HepG2 (cell line): ENCODE measurements around the gene ABHD17C. TPM values are rescaled to one million over a fixed set of nuclear protein-coding genes. Genes with fewer than 3 reads are reported as not detected.

ENCODE experiments used
- ATF7-NPFF ChIP-seq: sonication (generic); formaldehyde crosslinking; IDR thresholded peaks from 2 replicates; pipeline ENCODE4 v1.8.1; 2023; ENCODE audit warnings: mild to moderate bottlenecking, low read depth, missing genetic modification reagents, moderate library complexity
- JUN ChIP-seq: sonication (generic); formaldehyde crosslinking; IDR thresholded peaks from 2 replicates; pipeline ENCODE4 v1.4.0; 2020; ENCODE audit warnings: mild to moderate bottlenecking, missing genetic modification reagents
- NAIF1 ChIP-seq: sonication (generic); formaldehyde crosslinking; IDR thresholded peaks from 2 replicates; pipeline ENCODE4 v1.5.0; 2020; ENCODE audit warnings: mild to moderate bottlenecking, missing genetic modification reagents, borderline replicate concordance
- NR1H2 ChIP-seq: sonication (generic); formaldehyde crosslinking; IDR thresholded peaks from 2 replicates; pipeline ENCODE4 v1.8.1; 2022; ENCODE audit warnings: low read depth, missing genetic modification reagents, borderline replicate concordance
- POLR2A ChIP-seq, 2 experiments: IDR thresholded peaks; 2 replicates each; pipeline ENCODE4 v1.6.1; 2011; ENCODE audit warnings: low read depth in 2 of 2, low read length in 2 of 2, mild to moderate bottlenecking in 1 of 2, moderate library complexity in 1 of 2; ENCODE audit not compliant: insufficient read depth in 1 of 2
- SRSF9 ChIP-seq: fragments of 200-400 bp; formaldehyde crosslinking; IDR thresholded peaks from 2 replicates; pipeline ENCODE4 v1.6.1; 2018; ENCODE audit warnings: borderline replicate concordance, mild to moderate bottlenecking, low read depth, low read length; ENCODE audit not compliant: insufficient read depth, poor library complexity, severe bottlenecking
- TBP ChIP-seq: sonication (generic); formaldehyde crosslinking; IDR thresholded peaks from 2 replicates; pipeline ENCODE4 v1.5.0; 2020; ENCODE audit warnings: missing genetic modification reagents
- YEATS4 ChIP-seq: sonication (generic); formaldehyde crosslinking; IDR thresholded peaks from 2 replicates; pipeline ENCODE4 v1.4.0; 2020; ENCODE audit warnings: missing genetic modification reagents, borderline replicate concordance
- ZBTB20 ChIP-seq: sonication (generic); formaldehyde crosslinking; IDR thresholded peaks from 2 replicates; pipeline ENCODE4 v1.8.1; 2023; ENCODE audit warnings: missing genetic modification reagents, low read depth, mild to moderate bottlenecking, borderline replicate concordance
- ZFP36L2 ChIP-seq: sonication (generic); formaldehyde crosslinking; IDR thresholded peaks from 2 replicates; pipeline ENCODE4 v1.4.0; 2020; ENCODE audit warnings: missing genetic modification reagents
- ZFYVE20 ChIP-seq: sonication (generic); formaldehyde crosslinking; IDR thresholded peaks from 2 replicates; pipeline ENCODE4 v1.8.0; 2023; ENCODE audit warnings: low read depth, mild to moderate bottlenecking, moderate library complexity, missing genetic modification reagents, borderline replicate concordance
- ZNF160 ChIP-seq: sonication (generic); formaldehyde crosslinking; IDR thresholded peaks from 2 replicates; pipeline ENCODE4 v1.8.0; 2022; ENCODE audit warnings: mild to moderate bottlenecking, inconsistent platforms, missing genetic modification reagents
- ZNF207 ChIP-seq: fragments of 450-650 bp; IDR thresholded peaks from 2 replicates; pipeline ENCODE4 v1.6.1; 2016; ENCODE audit warnings: antibody characterized with exemption, borderline replicate concordance
- ZNF224 ChIP-seq: sonication (generic); formaldehyde crosslinking; IDR thresholded peaks from 2 replicates; pipeline ENCODE4 v1.5.0; 2020; ENCODE audit warnings: mild to moderate bottlenecking, missing genetic modification reagents
- ZNF44 ChIP-seq: sonication (generic); formaldehyde crosslinking; IDR thresholded peaks from 2 replicates; pipeline ENCODE4 v1.5.1; 2020; ENCODE audit warnings: mild to moderate bottlenecking, missing genetic modification reagents
- ZNF570 ChIP-seq: sonication (generic); formaldehyde crosslinking; IDR thresholded peaks from 2 replicates; pipeline ENCODE4 v1.4.0; 2020; ENCODE audit warnings: mild to moderate bottlenecking, missing genetic modification reagents, borderline replicate concordance
- ZNF772 ChIP-seq: sonication (generic); formaldehyde crosslinking; IDR thresholded peaks from 2 replicates; pipeline ENCODE4 v1.5.0; 2020; ENCODE audit warnings: mild to moderate bottlenecking, missing genetic modification reagents
- polyA plus RNA-seq, 8 experiments: library from polyadenylated mRNA; depleted of rRNA in 3 of 8; stranded (reverse) in 7 of 8; unstranded in 1 of 8; fragments of >200 nt; fragmentation: Illumina TruSeq in 4 of 8; extraction: Trizol in 4 of 8; gene quantifications; 2 replicates each; pipeline versions ENCODE4 v1.2.1 to v1.2.3, GENCODE V29; 2011 to 2016; ENCODE audit warnings: low read depth in 4 of 8, missing spikeins in 1 of 8, mixed read lengths in 1 of 8; ENCODE audit not compliant: insufficient read depth in 1 of 8
- total RNA-seq, 5 experiments: library from RNA; depleted of rRNA; stranded (reverse); fragments of >200 nt; fragmentation: Illumina TruSeq; extraction: Trizol; gene quantifications; 2 replicates each; pipeline ENCODE4 v1.2.3, GENCODE V29; 2016; ENCODE audit warnings: low read depth in 1 of 5
- TF ChIP-seq, protein P1 (sequence below): sonication (generic); formaldehyde crosslinking; IDR thresholded peaks from 2 replicates; pipeline ENCODE4 v1.4.0; 2020; ENCODE audit warnings: missing genetic modification reagents, borderline replicate concordance
- TF ChIP-seq, protein P2 (sequence below): sonication (generic); formaldehyde crosslinking; IDR thresholded peaks from 2 replicates; pipeline ENCODE4 v1.4.0; 2020; ENCODE audit warnings: missing genetic modification reagents
- TF ChIP-seq, protein P3 (sequence below): sonication (generic); formaldehyde crosslinking; IDR thresholded peaks from 2 replicates; pipeline ENCODE4 v1.8.1; 2023; ENCODE audit warnings: mild to moderate bottlenecking, inconsistent platforms, moderate library complexity, missing genetic modification reagents, borderline replicate concordance

The ABHD17C gene
- total and polyA plus RNA-seq, 2 of the 13 experiments (the other 11 are each of a cell fraction or from before 2014, with no cell fraction given): 2.9 to 3.9 TPM

DNA sequence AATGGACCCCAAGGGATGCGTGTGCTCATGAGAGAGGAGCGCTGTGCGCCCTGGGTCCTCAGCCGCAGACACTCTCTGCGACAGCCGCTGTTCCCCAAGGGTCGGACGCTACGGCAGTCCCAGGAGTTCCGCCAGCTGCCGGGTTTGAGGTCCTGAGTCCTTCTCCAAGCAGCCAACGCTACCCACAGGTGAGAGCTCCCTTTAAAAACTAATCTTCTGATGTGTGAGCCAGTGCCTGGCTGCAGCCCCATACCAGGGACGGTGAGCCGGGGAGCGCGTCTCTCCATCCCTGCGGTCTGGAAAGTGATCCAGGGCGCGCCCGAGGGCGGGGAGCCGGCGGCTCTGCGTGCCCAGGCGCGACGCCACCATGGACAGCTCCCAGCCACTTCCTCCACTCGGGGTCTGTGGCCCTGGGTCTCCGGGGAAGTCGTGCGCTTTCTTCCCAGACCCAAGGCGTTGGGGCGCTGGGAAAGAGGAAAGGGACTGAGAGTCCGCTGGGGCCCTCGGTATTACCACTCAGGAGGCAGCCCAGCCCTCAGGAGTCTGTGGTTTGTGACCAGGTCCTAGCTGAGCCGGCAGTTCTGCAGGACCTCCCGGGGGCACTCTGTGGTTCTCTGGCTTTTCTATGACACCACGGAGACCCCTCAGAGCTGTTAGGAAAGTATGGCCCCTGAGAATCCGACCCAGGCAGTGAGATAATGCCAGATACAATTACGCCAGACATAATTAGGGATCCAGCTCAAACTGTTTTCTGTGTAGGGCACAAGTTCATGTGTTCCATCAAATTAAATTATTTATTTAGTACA lies 85.5 kb downstream of the ABHD17C start (continued):
- TF ChIP-seq, protein P1, sequence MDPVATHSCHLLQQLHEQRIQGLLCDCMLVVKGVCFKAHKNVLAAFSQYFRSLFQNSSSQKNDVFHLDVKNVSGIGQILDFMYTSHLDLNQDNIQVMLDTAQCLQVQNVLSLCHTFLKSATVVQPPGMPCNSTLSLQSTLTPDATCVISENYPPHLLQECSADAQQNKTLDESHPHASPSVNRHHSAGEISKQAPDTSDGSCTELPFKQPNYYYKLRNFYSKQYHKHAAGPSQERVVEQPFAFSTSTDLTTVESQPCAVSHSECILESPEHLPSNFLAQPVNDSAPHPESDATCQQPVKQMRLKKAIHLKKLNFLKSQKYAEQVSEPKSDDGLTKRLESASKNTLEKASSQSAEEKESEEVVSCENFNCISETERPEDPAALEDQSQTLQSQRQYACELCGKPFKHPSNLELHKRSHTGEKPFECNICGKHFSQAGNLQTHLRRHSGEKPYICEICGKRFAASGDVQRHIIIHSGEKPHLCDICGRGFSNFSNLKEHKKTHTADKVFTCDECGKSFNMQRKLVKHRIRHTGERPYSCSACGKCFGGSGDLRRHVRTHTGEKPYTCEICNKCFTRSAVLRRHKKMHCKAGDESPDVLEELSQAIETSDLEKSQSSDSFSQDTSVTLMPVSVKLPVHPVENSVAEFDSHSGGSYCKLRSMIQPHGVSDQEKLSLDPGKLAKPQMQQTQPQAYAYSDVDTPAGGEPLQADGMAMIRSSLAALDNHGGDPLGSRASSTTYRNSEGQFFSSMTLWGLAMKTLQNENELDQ (CRISPR knock-in tag): peak; percentile 93
- TF ChIP-seq ZNF160 (CRISPR knock-in tag): peak; percentile 84; the same call in 1 of the 2 replicates
- no peak for TF ChIP-seq ZNF44 (CRISPR knock-in tag)
- TF ChIP-seq ZFP36L2 (CRISPR knock-in tag): peak; percentile 96; the same call in 1 of the 2 replicates
- no peak for TF ChIP-seq ZNF224 (CRISPR knock-in tag)
- TF ChIP-seq ZNF207: no peak
- no peak for TF ChIP-seq SRSF9
- TF ChIP-seq POLR2A (IDR thresholded peaks at IDR 0.05; ENCODE audit: insufficient read depth in 1 of 2, low read depth in 2 of 2, low read length in 2 of 2): no peak
- TF ChIP-seq ZBTB20: peak; percentile 81; the same call in 1 of the 2 replicates
- peak; percentile 42; the same call in 1 of the 2 replicates for TF ChIP-seq NAIF1 (CRISPR knock-in tag)
- peak; percentile 94; the same call in 1 of the 2 replicates for TF ChIP-seq ZFYVE20 (CRISPR knock-in tag)
- TF ChIP-seq, protein P2, sequence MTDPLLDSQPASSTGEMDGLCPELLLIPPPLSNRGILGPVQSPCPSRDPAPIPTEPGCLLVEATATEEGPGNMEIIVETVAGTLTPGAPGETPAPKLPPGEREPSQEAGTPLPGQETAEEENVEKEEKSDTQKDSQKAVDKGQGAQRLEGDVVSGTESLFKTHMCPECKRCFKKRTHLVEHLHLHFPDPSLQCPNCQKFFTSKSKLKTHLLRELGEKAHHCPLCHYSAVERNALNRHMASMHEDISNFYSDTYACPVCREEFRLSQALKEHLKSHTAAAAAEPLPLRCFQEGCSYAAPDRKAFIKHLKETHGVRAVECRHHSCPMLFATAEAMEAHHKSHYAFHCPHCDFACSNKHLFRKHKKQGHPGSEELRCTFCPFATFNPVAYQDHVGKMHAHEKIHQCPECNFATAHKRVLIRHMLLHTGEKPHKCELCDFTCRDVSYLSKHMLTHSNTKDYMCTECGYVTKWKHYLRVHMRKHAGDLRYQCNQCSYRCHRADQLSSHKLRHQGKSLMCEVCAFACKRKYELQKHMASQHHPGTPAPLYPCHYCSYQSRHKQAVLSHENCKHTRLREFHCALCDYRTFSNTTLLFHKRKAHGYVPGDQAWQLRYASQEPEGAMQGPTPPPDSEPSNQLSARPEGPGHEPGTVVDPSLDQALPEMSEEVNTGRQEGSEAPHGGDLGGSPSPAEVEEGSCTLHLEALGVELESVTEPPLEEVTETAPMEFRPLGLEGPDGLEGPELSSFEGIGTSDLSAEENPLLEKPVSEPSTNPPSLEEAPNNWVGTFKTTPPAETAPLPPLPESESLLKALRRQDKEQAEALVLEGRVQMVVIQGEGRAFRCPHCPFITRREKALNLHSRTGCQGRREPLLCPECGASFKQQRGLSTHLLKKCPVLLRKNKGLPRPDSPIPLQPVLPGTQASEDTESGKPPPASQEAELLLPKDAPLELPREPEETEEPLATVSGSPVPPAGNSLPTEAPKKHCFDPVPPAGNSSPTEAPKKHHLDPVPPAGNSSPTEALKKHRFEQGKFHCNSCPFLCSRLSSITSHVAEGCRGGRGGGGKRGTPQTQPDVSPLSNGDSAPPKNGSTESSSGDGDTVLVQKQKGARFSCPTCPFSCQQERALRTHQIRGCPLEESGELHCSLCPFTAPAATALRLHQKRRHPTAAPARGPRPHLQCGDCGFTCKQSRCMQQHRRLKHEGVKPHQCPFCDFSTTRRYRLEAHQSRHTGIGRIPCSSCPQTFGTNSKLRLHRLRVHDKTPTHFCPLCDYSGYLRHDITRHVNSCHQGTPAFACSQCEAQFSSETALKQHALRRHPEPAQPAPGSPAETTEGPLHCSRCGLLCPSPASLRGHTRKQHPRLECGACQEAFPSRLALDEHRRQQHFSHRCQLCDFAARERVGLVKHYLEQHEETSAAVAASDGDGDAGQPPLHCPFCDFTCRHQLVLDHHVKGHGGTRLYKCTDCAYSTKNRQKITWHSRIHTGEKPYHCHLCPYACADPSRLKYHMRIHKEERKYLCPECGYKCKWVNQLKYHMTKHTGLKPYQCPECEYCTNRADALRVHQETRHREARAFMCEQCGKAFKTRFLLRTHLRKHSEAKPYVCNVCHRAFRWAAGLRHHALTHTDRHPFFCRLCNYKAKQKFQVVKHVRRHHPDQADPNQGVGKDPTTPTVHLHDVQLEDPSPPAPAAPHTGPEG (CRISPR knock-in tag): peak; percentile 90
- no peak for TF ChIP-seq TBP (CRISPR knock-in tag)
- TF ChIP-seq ZNF772 (CRISPR knock-in tag): peak; percentile 89
- TF ChIP-seq YEATS4 (CRISPR knock-in tag): peak; percentile 70
- TF ChIP-seq JUN: no peak
- peak; percentile 98 for TF ChIP-seq ATF7-NPFF (CRISPR knock-in tag)
- TF ChIP-seq, protein P3, sequence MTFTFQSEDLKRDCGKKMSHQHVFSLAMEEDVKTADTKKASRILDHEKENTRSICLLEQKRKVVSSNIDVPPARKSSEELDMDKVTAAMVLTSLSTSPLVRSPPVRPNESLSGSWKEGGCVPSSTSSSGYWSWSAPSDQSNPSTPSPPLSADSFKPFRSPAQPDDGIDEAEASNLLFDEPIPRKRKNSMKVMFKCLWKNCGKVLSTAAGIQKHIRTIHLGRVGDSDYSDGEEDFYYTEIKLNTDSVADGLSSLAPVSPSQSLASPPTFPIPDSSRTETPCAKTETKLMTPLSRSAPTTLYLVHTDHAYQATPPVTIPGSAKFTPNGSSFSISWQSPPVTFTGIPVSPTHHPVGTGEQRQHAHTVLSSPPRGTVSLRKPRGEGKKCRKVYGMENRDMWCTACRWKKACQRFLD (CRISPR knock-in tag): peak; percentile 87; the same call in 1 of the 2 replicates
- no peak for TF ChIP-seq ZNF570
- peak; percentile 72; the same call in 1 of the 2 replicates for TF ChIP-seq NR1H2 (CRISPR knock-in tag)
